Panc1 (cell line): ENCODE data around the gene CCDC192. TPM values are rescaled to one million over a fixed set of nuclear protein-coding genes. Genes with fewer than 3 reads are reported as not detected.

Experiments used
- ATAC-seq: fragments of 200-7000 bp; cut with Tn5 transposase; 2 replicates; pipeline ENCODE4 v1.9.1; 2020; ENCODE audit warnings: mild to moderate bottlenecking, moderate library complexity
- BruUV-seq: library from RNA; stranded (reverse); fragments of 400-500 nt; replicated peaks from 2 replicates; lab custom pipeline; 2021; lab: Mats Ljungman, UMichigan
- CTCF ChIA-PET: fragments of 300-600 bp; sonication (Branson Sonifier 250); formaldehyde crosslinking; loops from one replicate; lab custom pipeline; 2022; ENCODE audit warnings: antibody characterized with exemption; lab: Charles Lee
- POLR2A ChIA-PET: fragments of 300-600 bp; sonication (Branson Sonifier 250); formaldehyde crosslinking; loops from one replicate; lab custom pipeline; 2022; ENCODE audit warnings: antibody characterized with exemption; lab: Charles Lee
- DNase-seq: peaks from one replicate; pipeline ENCODE4 v3.0.0-alpha.2; 2010; ENCODE audit warnings: low read depth, low spot score
- H3K27ac ChIP-seq: 2 replicates; pipeline ENCODE4 v1.5.1; 2011; ENCODE audit warnings: mild to moderate bottlenecking, low read length, inconsistent platforms
- H3K27me3 ChIP-seq: fragments of 200-500 bp; sonication (Bioruptor generic); 2 replicates; pipeline ENCODE4 v1.6.0; 2014; ENCODE audit warnings: low read length, inconsistent platforms; ENCODE audit not compliant: control insufficient read depth, insufficient read depth
- H3K36me3 ChIP-seq: fragments of 200-500 bp; sonication (Bioruptor generic); 2 replicates; pipeline ENCODE4 v1.5.1; 2014; ENCODE audit warnings: inconsistent platforms, mild to moderate bottlenecking, low read length, moderate library complexity; ENCODE audit not compliant: control insufficient read depth, insufficient read depth
- H3K4me1 ChIP-seq: 2 replicates; pipeline ENCODE4 v1.5.1; 2011; ENCODE audit warnings: inconsistent platforms, mild to moderate bottlenecking, low read length, moderate library complexity; ENCODE audit not compliant: control insufficient read depth, insufficient read depth
- H3K4me3 ChIP-seq, 2 experiments: 2 replicates each; pipeline ENCODE4 v1.5.1; 2011 to 2012; ENCODE audit warnings: low read depth in 2 of 2, low read length in 2 of 2, mild to moderate bottlenecking in 2 of 2, inconsistent platforms in 1 of 2, moderate library complexity in 1 of 2
- H3K9me3 ChIP-seq: fragments of 200-500 bp; sonication (Bioruptor generic); 2 replicates; pipeline ENCODE4 v1.5.1; 2014; ENCODE audit warnings: low read depth, mild to moderate bottlenecking, inconsistent platforms, low read length, moderate library complexity; ENCODE audit not compliant: control insufficient read depth, insufficient read depth
- POLR2AphosphoS5 ChIP-seq: IDR thresholded peaks from 2 replicates; pipeline ENCODE4 v1.6.1; 2012; ENCODE audit warnings: mild to moderate bottlenecking, low read depth, low read length, moderate library complexity
- REST ChIP-seq, 2 experiments: IDR thresholded peaks; 2 replicates each; pipeline ENCODE4 v1.6.1; 2011 to 2012; ENCODE audit warnings: low read depth in 2 of 2, control low read depth in 1 of 2, low read length in 1 of 2, mild to moderate bottlenecking in 1 of 2, moderate library complexity in 1 of 2; ENCODE audit not compliant: insufficient read depth in 1 of 2
- SIN3A ChIP-seq: IDR thresholded peaks from 2 replicates; pipeline ENCODE4 v1.6.1; 2012; ENCODE audit warnings: low read depth, mild to moderate bottlenecking, low read length, moderate library complexity, borderline replicate concordance; ENCODE audit not compliant: insufficient read depth
- TCF7L2 ChIP-seq: IDR thresholded peaks from 2 replicates; pipeline ENCODE4 v1.6.1; 2011; ENCODE audit warnings: mild to moderate bottlenecking, low read depth, low read length, inconsistent platforms
- in situ Hi-C: cut with HindIII; loops from 2 replicates; pipeline ENCODE4 v1.10.0; 2016; ENCODE audit warnings: low sequenced_read_pairs, low pct_unique_long_range_greater_than_20kb
- intact Hi-C: fragments of 100-400 bp; cut with micrococcal nuclease; formaldehyde crosslinking; loops from one replicate; pipeline ENCODE4 v1.10.0; 2022; ENCODE audit not compliant: unreplicated experiment
- total RNA-seq: library from RNA; stranded (reverse); gene quantifications from one replicate; pipeline ENCODE4 v1.2.1, GENCODE V29; 2021; ENCODE audit not compliant: unreplicated experiment
- TF ChIP-seq, protein P1 (sequence below): fragments of 450-650 bp; IDR thresholded peaks from 2 replicates; pipeline ENCODE4 v1.5.1; 2017; ENCODE audit warnings: mild to moderate bottlenecking

CCDC192 gene
- total RNA-seq, 1 experiment from 2014 or later = not detected

- intact Hi-C loops = no loop called here
- POLR2A ChIA-PET = no interaction called here
- Histone ChIP-seq H3K9me3 (no peaks in the 10 kb centered on the region), H3K4me1 (no peaks in the 10 kb centered on the region), H3K36me3 (no peaks in the 10 kb centered on the region), H3K4me3 (no peak overlapping the region), H3K27me3 (no peaks in the 10 kb centered on the region), H3K27ac (no peak overlapping the region)
- no peak for ATAC-seq
- BruUV-seq = no TSS peak
- no peak for DNase-seq
- CTCF ChIA-PET = no interaction called here
- TF ChIP-seq SIN3A (no peak), POLR2AphosphoS5 (no peak), REST (IDR thresholded peaks at IDR 0.05; ENCODE audit: insufficient read depth in 1 of 2, low read depth in 2 of 2, low read length in 1 of 2) (no peak), TCF7L2 (no peak)
- TF ChIP-seq, protein P1, sequence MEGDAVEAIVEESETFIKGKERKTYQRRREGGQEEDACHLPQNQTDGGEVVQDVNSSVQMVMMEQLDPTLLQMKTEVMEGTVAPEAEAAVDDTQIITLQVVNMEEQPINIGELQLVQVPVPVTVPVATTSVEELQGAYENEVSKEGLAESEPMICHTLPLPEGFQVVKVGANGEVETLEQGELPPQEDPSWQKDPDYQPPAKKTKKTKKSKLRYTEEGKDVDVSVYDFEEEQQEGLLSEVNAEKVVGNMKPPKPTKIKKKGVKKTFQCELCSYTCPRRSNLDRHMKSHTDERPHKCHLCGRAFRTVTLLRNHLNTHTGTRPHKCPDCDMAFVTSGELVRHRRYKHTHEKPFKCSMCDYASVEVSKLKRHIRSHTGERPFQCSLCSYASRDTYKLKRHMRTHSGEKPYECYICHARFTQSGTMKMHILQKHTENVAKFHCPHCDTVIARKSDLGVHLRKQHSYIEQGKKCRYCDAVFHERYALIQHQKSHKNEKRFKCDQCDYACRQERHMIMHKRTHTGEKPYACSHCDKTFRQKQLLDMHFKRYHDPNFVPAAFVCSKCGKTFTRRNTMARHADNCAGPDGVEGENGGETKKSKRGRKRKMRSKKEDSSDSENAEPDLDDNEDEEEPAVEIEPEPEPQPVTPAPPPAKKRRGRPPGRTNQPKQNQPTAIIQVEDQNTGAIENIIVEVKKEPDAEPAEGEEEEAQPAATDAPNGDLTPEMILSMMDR = no peak
- in situ Hi-C loops = no loop called here
Observed at GRCh38 chr5:127931396-127931795, 228.2 kb downstream of the CCDC192 start.

- POLR2A ChIA-PET = no interaction called here
- no peak for DNase-seq
- intact Hi-C loops (no loop called here), in situ Hi-C loops (no loop called here)
- no peaks in the 10 kb centered on the region for H3K9me3 ChIP-seq
- no peak overlapping the region for H3K4me3 ChIP-seq
- no peaks in the 10 kb centered on the region for H3K4me1 ChIP-seq
- no peaks in the 10 kb centered on the region for H3K36me3 ChIP-seq
- CTCF ChIA-PET = no interaction called here
- no peak for ATAC-seq
- no TSS peak for BruUV-seq
- H3K27ac ChIP-seq = no peak overlapping the region
- TF ChIP-seq REST (IDR thresholded peaks at IDR 0.05; ENCODE audit: insufficient read depth in 1 of 2, low read depth in 2 of 2, low read length in 1 of 2) (no peak), POLR2AphosphoS5 (no peak), SIN3A (no peak), TCF7L2 (no peak)
- TF ChIP-seq, protein P1 = no peak
- no peaks in the 10 kb centered on the region for H3K27me3 ChIP-seq
Observed at GRCh38 chr5:127933348-127933747, 230.2 kb downstream of the CCDC192 start.
